NCI-H774 (cell line): Measurements from ENCODE around the gene PGBD1.

Source experiments
- DNase-seq: peaks from one replicate; lab custom pipeline; 2025; lab: John Stamatoyannopoulos, UW

The PGBD1 gene, protein sequence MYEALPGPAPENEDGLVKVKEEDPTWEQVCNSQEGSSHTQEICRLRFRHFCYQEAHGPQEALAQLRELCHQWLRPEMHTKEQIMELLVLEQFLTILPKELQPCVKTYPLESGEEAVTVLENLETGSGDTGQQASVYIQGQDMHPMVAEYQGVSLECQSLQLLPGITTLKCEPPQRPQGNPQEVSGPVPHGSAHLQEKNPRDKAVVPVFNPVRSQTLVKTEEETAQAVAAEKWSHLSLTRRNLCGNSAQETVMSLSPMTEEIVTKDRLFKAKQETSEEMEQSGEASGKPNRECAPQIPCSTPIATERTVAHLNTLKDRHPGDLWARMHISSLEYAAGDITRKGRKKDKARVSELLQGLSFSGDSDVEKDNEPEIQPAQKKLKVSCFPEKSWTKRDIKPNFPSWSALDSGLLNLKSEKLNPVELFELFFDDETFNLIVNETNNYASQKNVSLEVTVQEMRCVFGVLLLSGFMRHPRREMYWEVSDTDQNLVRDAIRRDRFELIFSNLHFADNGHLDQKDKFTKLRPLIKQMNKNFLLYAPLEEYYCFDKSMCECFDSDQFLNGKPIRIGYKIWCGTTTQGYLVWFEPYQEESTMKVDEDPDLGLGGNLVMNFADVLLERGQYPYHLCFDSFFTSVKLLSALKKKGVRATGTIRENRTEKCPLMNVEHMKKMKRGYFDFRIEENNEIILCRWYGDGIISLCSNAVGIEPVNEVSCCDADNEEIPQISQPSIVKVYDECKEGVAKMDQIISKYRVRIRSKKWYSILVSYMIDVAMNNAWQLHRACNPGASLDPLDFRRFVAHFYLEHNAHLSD

DNA sequence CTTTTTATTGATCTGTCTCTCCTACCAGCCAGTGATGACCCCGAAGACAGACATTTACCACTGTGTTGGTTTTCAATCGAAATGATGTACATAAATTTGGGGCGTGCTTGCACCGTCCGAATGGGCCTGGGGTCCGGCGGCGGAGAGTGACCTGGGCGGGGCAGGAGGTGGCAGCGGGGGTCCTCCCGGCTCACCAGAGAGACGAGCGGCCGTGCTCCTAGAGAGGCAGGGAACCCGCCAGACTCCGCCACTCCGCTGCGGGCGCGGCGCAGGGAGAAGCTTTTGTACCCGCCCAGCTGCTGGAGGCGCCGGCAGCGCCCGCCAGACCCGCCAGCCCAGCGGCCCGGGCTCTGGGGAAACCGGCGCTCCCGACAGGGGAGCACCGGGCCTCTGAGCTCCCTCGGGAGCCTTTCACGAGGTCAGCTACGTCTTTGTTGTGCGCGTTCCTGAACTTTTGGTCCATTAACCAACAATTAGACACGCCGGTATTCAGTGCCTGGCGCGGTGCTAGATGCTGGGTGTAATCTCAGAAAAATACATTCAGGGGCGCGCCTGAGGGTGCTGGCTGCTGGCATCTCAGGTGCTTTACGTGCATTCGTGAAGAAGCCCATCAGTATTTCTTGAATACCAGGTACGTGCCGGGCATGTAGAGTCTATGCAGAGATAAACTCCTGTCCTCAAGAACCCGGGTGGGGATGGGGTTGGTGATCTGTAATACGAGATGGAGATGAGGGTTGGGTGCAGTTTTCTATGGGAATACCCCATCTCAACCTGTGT is at the start of gene PGBD1:
Gene PGBD1, plus strand, starts transcription at position 285 of the 777 bp plus-strand sequence. CDS start 2,242 bp downstream, outside the sequence.
- DNase-seq: peak; percentile 84

DNA sequence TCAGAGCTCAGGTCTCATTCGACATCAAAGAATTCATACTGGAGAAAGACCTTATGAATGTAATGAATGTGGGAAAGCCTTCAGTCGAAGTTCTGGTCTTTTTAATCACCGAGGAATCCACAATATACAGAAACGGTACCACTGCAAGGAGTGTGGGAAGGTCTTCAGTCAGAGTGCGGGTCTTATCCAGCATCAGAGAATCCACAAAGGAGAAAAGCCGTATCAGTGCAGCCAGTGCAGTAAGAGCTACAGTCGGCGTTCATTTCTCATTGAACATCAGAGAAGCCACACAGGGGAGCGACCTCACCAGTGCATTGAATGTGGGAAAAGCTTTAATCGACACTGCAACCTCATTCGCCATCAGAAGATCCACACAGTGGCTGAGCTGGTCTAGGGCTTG is 48.6 kb upstream of the PGBD1 start:
- DNase-seq: no peak

DNA sequence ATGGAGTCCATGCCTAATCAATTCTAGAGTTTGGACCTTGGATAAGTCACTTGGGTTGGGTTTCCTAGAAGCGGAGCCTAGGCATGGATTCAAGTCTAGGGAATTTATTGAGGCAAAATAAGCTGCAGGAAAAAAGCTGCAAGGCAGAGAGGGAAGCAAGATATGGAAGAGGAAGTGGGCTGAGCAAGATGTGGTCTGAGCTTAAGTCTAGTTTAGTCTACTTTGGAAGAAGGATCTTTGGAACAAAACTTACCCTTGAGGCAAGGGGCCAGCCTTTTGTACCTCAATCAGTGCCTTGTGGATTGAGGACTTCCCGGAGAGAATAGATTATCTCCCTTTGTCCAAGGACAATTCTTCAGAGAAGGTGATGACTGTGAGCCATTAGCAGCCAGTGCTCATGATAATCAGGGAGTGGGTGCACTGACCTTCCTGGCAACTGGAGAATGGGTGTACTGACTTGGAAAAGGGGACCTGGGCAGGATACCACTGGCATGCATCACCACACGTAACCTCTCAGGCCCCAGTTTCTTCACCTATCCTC is 45.4 kb upstream of the PGBD1 start:
- DNase-seq: no peak

DNA sequence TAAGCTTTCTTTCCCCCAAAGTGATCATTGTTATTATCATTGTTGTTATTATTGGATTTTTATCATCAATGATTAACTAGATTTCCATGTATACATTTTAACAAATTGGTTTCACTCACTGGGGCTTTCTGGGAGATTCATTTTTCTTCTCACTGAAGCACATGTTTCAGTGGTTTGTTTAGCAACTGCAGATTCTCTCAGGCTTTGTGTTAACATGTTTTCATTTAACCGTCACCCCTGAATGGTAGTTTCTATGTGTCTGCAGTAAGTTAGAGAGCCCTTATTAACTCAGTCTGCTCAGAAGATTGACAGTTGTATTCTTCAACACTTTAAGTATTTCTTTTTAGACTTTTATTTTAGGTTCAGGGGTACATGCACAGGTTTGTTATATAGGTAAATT is 41.7 kb upstream of the PGBD1 start:
- no peak for DNase-seq

DNA sequence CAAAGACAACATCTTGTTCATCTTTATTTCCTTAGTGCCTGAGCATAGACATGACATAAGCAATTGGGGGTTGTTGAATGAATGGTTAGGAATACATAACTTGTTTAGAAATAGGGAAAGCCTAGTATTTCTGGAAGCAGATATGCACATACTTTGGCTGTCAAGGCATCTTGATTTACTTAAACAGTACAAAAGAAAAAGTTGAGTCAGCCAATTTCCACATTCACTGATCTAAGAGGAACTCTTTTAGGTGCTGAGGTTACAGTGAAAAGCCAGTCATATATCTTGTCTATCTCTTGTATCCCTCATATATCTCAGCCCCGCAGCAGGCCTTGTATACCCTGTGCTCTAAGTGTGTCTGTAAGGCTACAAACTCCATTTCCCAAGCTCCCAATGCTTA is 40.9 kb upstream of the PGBD1 start:
- DNase-seq: no peak

DNA sequence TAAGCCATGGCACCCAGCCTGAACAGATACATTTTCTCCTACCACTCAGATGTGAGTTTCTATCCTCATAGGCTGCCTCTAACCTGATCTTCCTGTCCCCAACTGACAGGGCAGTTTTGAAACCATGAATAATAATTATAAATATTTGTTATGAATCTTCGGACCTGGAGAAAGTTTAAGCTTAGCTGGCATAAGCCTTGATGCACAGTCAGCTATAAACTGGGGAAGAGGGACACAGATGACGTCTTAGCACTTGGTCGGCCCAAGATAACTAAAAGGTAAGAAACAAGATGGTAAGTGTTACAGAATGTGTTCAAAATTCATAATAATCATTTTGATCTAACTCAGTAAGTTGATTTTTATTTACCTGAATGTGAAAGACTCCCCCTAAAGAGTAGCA is 37.4 kb upstream of the PGBD1 start:
- DNase-seq: no peak

DNA sequence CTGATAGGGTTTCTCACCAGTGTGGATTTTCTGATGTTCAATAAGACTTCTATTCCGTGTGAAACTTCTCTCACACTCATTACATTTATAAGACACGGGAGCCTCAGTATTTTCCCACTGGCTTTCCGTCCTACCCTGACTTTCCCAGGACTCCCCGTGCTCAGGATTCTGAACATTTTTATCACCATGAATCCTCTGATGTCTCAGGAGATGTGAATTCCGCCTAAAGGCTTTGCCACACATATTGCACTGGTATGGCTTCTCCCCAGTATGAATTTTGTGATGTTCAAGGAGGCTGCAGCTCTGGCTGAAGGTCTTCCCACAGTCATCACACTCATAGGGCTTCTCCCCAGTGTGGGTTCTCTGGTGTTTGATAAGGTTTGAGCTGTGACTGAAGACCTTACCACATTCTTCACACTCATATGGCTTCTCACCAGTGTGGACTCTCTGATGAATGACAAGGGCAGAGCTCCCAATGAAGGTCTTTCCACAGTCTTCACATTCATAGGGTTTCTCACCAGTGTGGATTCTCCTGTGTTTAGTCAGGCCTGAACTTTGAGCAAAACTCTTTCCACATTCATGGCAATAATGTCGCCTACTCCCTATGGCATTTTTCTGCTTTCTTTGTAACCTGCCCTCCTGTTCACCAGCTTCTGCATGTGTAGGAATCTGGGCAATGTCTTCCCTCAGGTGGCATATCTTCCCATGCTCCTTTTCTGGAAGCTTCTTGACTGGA is 36.0 kb upstream of the PGBD1 start:
- DNase-seq: no peak

- DNase-seq: no peak
These were observed 32.5 kb upstream of the PGBD1 start for GRCh38 chr6:28248916-28249315.

GRCh38 chr6:28250747-28251146 is 30.6 kb upstream of the PGBD1 start:
- DNase-seq: no peak

- DNase-seq: no peak
These were observed 29.7 kb upstream of the PGBD1 start for GRCh38 chr6:28251661-28252008.

DNA sequence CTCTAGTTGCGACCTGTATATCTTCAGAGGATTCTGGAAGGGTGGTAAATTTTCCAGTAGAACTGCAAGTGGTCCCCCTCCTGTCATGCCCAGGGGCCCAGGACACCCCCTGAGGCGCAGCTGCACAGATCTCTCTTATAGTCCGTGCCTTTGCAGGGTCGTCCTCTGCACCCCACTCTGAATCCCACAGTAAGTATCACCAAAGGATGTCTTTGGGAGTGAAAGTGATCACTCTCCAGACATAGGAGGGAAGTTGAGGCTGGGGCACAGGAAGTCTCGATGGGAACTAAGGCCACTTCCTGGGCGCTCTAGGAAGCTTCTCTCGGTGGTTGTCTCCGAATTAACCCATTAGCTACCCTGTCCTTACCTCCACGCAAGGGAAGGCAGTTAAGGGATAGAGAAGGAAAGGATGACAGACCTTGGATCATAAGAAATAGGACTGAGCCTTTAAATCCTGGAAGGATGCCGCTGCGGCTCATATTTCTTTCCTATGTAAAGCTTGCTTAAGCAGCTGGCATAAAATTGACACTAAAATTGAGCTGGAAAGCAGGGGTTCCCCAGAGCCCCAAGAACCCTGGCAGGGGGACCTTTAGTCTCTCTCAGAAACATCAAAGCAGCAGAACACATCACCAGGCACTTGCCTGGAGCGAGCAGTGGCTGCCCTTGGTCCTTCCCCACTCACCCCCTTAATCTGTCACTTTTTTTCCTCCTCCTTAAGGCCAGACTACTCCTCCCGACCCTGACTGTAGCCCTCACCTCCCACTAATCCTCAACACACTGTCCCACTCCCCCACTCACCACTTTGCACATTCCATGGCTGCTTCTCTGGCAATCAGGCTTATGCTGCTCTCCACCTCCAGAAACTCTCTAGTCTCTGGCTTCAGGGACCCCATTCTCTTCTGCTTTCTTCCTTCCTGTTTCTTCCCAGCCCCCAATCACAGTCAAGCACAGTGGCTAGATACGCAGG is 29.1 kb upstream of the PGBD1 start, which contains the start of gene ZKSCAN4:
Gene ZKSCAN4, minus strand, starts transcription at position 261 of the 967 bp plus-strand sequence. CDS start 289 bp downstream, outside the sequence.
- DNase-seq: peak; percentile 81

GRCh38 chr6:28254121-28254519 is 27.3 kb upstream of the PGBD1 start:
- no peak for DNase-seq

GRCh38 chr6:28257042-28257441 is 24.3 kb upstream of the PGBD1 start:
- no peak for DNase-seq

GRCh38 chr6:28258877-28259777 is 22.2 kb upstream of the PGBD1 start, which contains the start of gene NKAPL:
Gene NKAPL (plus strand): TSS chr6:28259297. CDS start chr6:28259372, 75 bp downstream.
- no peak for DNase-seq

- no peak for DNase-seq
These were observed 17.4 kb upstream of the PGBD1 start for GRCh38 chr6:28263922-28264321.

DNA sequence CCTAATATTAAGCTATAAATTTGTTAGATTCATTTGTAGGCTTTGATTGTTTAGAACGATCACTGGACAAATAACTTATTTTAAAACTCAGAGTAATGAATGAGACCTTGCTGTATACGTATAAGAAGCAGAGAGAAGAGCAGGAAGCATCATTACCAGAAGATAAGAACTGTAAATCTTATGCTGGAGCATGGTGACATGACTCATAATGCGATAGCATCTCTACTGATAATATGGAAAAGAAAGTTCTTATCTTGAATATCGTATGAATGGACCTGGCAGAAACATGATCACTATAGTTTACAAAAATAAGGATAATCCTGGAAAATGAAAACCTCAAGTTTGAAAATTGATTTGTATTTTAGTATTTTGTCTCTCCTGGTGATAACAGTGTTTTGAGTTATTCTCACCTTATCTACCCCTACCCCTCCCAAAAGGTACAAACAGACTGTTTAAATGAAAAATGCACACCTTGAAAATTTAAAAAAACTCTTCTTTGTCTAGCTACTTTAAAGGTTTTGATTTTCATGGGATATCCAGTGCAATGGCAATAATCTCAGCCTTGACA is 16.5 kb upstream of the PGBD1 start:
- no peak for DNase-seq

DNA sequence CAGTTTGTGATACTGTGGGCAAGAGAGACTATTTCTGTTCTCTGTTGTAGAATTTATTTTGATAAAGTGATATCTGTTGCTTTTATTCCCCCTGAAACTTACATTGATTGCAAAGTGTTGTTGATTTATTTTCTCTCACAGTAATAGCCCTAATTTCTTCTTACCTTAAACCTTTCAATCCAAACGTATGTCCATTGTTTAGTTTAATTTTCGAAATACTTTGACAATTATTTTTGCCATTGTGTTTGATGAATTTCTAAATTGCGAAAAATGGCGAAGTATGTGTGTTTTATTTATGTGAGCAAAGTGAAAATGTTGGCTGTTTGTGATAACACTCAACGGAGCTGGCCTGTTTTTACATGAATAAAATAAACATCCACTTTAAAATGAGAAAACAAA is 14.8 kb upstream of the PGBD1 start:
- DNase-seq: no peak

GRCh38 chr6:28266962-28267694 is 14.2 kb upstream of the PGBD1 start, which contains the start of gene ZSCAN26:
Gene ZSCAN26 (plus strand): TSS chr6:28267143. CDS start chr6:28271920, 4,777 bp downstream.
- peak; percentile 72 for DNase-seq
